ENCODE data around the gene ACP6. TPM values are rescaled to one million over a fixed set of nuclear protein-coding genes. Genes with fewer than 3 reads are reported as not detected.

The ACP6 gene
- total RNA-seq, 2 donors from 2014 or later = 9.0 to 9.3 TPM

- peak; percentile 100 for DNase-seq (ENCODE audit: low spot score)
- intact Hi-C loops (cut with DNase I) = loop anchor here (1.0 to 2.0 kb wide), 2 partner anchors 57 to 59 kb away; partner anchors contain the start of gene BCL9 (in 1 of the 2)
These were observed 70.8 kb downstream of the ACP6 start for GRCh38 chr1:147599362-147600118.

- intact Hi-C loops (cut with DNase I) = loop anchor here in 1 of 2 donors (2.0 kb wide), 1 partner anchor 58 kb away; the partner anchor contains the start of gene BCL9
- peak; percentile 84 for DNase-seq (ENCODE audit: low spot score)
These were observed 71.5 kb downstream of the ACP6 start for GRCh38 chr1:147598621-147599361.

- intact Hi-C loops (cut with DNase I) = no loop called here
- DNase-seq (ENCODE audit: low spot score) = no peak
These were observed 73.3 kb downstream of the ACP6 start for GRCh38 chr1:147597010-147597409.

Other genes starting within 250 kb of the ACP6 start
- 10 to 100 TPM; 25.0 to 26.6 TPM for gene BCL9, start 129.0 kb downstream of the ACP6 start, total RNA-seq
- 10 to 100 TPM; 16.3 to 18.8 TPM for gene GJA5, start 90.1 kb upstream of the ACP6 start, total RNA-seq
- gene GJA8, start 232.3 kb upstream of the ACP6 start, total RNA-seq = not detected